ENCODE data around the gene DHX35. TPM values are rescaled to one million over a fixed set of nuclear protein-coding genes. Genes with fewer than 3 reads are reported as not detected.

Gene DHX35
- total RNA-seq, 4 donors from 2014 or later, result 15.5 to 75.9 (median 17.7) TPM

GRCh38 chr20:39036011-39036410 is 73.9 kb downstream of the DHX35 start:
- Histone ChIP-seq H3K4me1 (no peaks in the 10 kb centered on the region), H3K36me3 (peaks cover 0 to 39% (median 12%) of the 10 kb centered on the region in 4 donors), H3K27ac (peak overlapping the region; percentile 47 to 61 (median 53)), H3K9me3 (no peaks in the 10 kb centered on the region), H3K4me3 (no peak overlapping the region), H3K27me3 (no peaks in the 10 kb centered on the region)
- intact Hi-C loops (cut with DNase I; ENCODE audit: low total_unique reads), result no loop called here
- 86 to 97% methylated on average over 1 of the region's 1 CpG for WGBS, 2 donors (ENCODE audit: low coverage in 1 of 2)
- DNase-seq, result no peak
- in situ Hi-C loops (cut with MboI; ENCODE audit: low pct_ligation_motif_present in 1 of 4, low pct_unique_long_range_greater_than_20kb in 1 of 4, low sequenced_read_pairs in 3 of 4), result loop anchor here in 2 of 4 donors (25.0 kb wide), 2 partner anchors 124 to 399 kb away; no protein-coding TSS in a partner anchor
- TF ChIP-seq POLR2A (IDR thresholded peaks at IDR 0.05) (no peak), EP300 (IDR thresholded peaks at IDR 0.05; ENCODE audit: low read depth) (no peak), CTCF (IDR thresholded peaks at IDR 0.05) (no peak), POLR2AphosphoS5 (IDR thresholded peaks at IDR 0.05) (no peak)

DNA sequence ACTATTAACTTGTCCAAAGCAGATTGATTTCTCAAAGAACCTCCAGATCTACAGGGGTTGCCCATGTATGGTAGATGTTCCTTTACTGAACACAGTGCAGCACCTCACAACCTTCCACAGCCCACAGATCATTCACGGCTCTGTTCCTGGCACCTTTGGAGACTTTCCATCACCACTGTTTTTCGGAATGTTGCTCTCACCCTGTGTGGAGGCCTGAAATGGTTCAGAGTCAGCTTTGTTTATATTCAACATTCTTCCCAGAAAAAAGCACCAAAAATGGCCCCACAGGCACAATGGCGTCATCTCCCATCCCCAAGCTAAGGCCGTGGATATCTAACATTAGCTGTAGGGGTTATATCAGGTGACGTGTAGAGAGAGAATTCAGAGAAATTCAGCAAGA is 74.7 kb downstream of the DHX35 start:
- Histone ChIP-seq H3K36me3 (peaks cover 0 to 39% (median 12%) of the 10 kb centered on the region in 4 donors), H3K4me3 (no peak overlapping the region), H3K27me3 (no peaks in the 10 kb centered on the region), H3K27ac (peak overlapping the region; percentile 47 to 63 (median 53)), H3K9me3 (no peaks in the 10 kb centered on the region), H3K4me1 (no peaks in the 10 kb centered on the region)
- no peak for TF ChIP-seq CTCF (IDR thresholded peaks at IDR 0.05)
- peak; percentile 17 to 60 (median 55) for TF ChIP-seq POLR2AphosphoS5 (IDR thresholded peaks at IDR 0.05)
- no peak for TF ChIP-seq POLR2A (IDR thresholded peaks at IDR 0.05)
- TF ChIP-seq EP300 (IDR thresholded peaks at IDR 0.05; ENCODE audit: low read depth), result peak; percentile 87
- intact Hi-C loops (cut with DNase I; ENCODE audit: low total_unique reads) (no loop called here), in situ Hi-C loops (cut with MboI; ENCODE audit: low pct_ligation_motif_present in 1 of 4, low pct_unique_long_range_greater_than_20kb in 1 of 4, low sequenced_read_pairs in 3 of 4) (loop anchor here in 2 of 4 donors (25.0 kb wide), 2 partner anchors 125 to 400 kb away; no protein-coding TSS in a partner anchor)
- DNase-seq, result no peak
- WGBS, 2 donors (ENCODE audit: low coverage in 1 of 2), result 66 to 81% methylated on average over 4 to 5 of the region's 5 CpGs

DNA sequence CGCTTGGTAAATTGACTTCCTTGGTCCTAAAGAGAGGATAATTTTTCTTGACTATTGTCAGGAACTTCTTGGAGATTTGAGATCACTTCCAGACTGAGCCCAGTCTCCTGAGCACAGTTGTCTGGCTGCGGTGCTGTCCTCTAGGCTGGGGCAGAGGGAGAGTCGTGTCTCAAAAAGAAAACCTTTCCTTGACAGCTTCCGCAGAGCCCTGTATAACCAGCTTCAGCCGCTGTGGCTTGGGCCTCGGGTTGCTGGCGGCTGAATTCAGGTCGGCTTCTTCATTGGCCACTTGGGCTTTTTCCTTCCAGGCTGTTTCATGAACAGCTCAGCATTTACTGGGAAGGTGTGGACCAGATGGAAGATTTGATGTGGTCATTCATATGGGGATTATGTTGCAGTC is 75.9 kb downstream of the DHX35 start:
- no peak for TF ChIP-seq POLR2AphosphoS5 (IDR thresholded peaks at IDR 0.05)
- no peak for TF ChIP-seq CTCF (IDR thresholded peaks at IDR 0.05)
- TF ChIP-seq POLR2A (IDR thresholded peaks at IDR 0.05), result no peak
- TF ChIP-seq EP300 (IDR thresholded peaks at IDR 0.05; ENCODE audit: low read depth), result no peak
- Histone ChIP-seq H3K4me1 (no peaks in the 10 kb centered on the region), H3K9me3 (no peaks in the 10 kb centered on the region), H3K4me3 (no peak overlapping the region), H3K27me3 (no peaks in the 10 kb centered on the region), H3K36me3 (peaks cover 0 to 39% (median 15%) of the 10 kb centered on the region in 4 donors), H3K27ac (peak overlapping the region; percentile 25 to 63 (median 50))
- in situ Hi-C loops (cut with MboI; ENCODE audit: low pct_ligation_motif_present in 1 of 4, low pct_unique_long_range_greater_than_20kb in 1 of 4, low sequenced_read_pairs in 3 of 4), result loop anchor here in 2 of 4 donors (25.0 kb wide), 2 partner anchors 126 to 401 kb away; no protein-coding TSS in a partner anchor
- intact Hi-C loops (cut with DNase I; ENCODE audit: low total_unique reads), result no loop called here
- DNase-seq, result no peak
- 98 to 100% methylated on average over 1 to 8 of the region's 8 CpGs for WGBS, 2 donors (ENCODE audit: low coverage in 1 of 2)

GRCh38 chr20:39038495-39038894 is 76.4 kb downstream of the DHX35 start:
- in situ Hi-C loops (cut with MboI; ENCODE audit: low pct_ligation_motif_present in 1 of 4, low pct_unique_long_range_greater_than_20kb in 1 of 4, low sequenced_read_pairs in 3 of 4), result loop anchor here in 2 of 4 donors (25.0 kb wide), 2 partner anchors 126 to 401 kb away; no protein-coding TSS in a partner anchor

More at GRCh38 chr20:39038495-39038894, 76.4 kb downstream of the DHX35 start:
- Histone ChIP-seq H3K36me3 (peaks cover 0 to 39% (median 16%) of the 10 kb centered on the region in 4 donors), H3K27me3 (no peaks in the 10 kb centered on the region), H3K4me3 (no peak overlapping the region), H3K27ac (peak overlapping the region; percentile 25 to 63 (median 50)), H3K4me1 (no peaks in the 10 kb centered on the region), H3K9me3 (no peaks in the 10 kb centered on the region)
- WGBS, 2 donors (ENCODE audit: low coverage in 1 of 2), result 67 to 91% methylated on average over 2 to 6 of the region's 6 CpGs
- intact Hi-C loops (cut with DNase I; ENCODE audit: low total_unique reads), result no loop called here
- TF ChIP-seq CTCF (IDR thresholded peaks at IDR 0.05) (no peak), EP300 (IDR thresholded peaks at IDR 0.05; ENCODE audit: low read depth) (no peak), POLR2A (IDR thresholded peaks at IDR 0.05) (no peak), POLR2AphosphoS5 (IDR thresholded peaks at IDR 0.05) (no peak)
- DNase-seq, result no peak
